Ammon's horn (tissue), 1 donor: ENCODE data around the gene ANKS1A.

Experiments
- DNase-seq: peaks from one replicate; pipeline ENCODE4 v3.0.0-alpha.2; 2016; ENCODE audit warnings: low spot score

The ANKS1A gene

GRCh38 chr6:35055891-35056290 lies 166.8 kb downstream of the ANKS1A start:
- DNase-seq = no peak

GRCh38 chr6:35056952-35057351 lies 167.9 kb downstream of the ANKS1A start:
- no peak for DNase-seq

GRCh38 chr6:35057449-35058357 lies 168.6 kb downstream of the ANKS1A start:
- DNase-seq = peak; percentile 56

GRCh38 chr6:35058358-35058675 lies 169.3 kb downstream of the ANKS1A start:
- DNase-seq = no peak

- DNase-seq = no peak
Observed at GRCh38 chr6:35058865-35059522, 169.9 kb downstream of the ANKS1A start.

- peak; percentile 52 for DNase-seq
Observed at GRCh38 chr6:35059596-35060345, 170.7 kb downstream of the ANKS1A start.

- DNase-seq = no peak
Observed at GRCh38 chr6:35061102-35061615, 172.1 kb downstream of the ANKS1A start.

GRCh38 chr6:35061651-35062410 lies 172.8 kb downstream of the ANKS1A start:
- no peak for DNase-seq

GRCh38 chr6:35062676-35063574 lies 173.9 kb downstream of the ANKS1A start:
- no peak for DNase-seq

GRCh38 chr6:35063701-35064280 lies 174.7 kb downstream of the ANKS1A start:
- no peak for DNase-seq

- DNase-seq = no peak
Observed at GRCh38 chr6:35064290-35064689, 175.2 kb downstream of the ANKS1A start.

GRCh38 chr6:35064757-35065440 lies 175.8 kb downstream of the ANKS1A start:
- no peak for DNase-seq

- DNase-seq = no peak
Observed at GRCh38 chr6:35065441-35065800, 176.4 kb downstream of the ANKS1A start.

- DNase-seq = no peak
Observed at GRCh38 chr6:35065870-35066269, 176.8 kb downstream of the ANKS1A start.

- DNase-seq = no peak
Observed at GRCh38 chr6:35067234-35067633, 178.2 kb downstream of the ANKS1A start.

- DNase-seq = no peak
Observed at GRCh38 chr6:35068206-35068605, 179.2 kb downstream of the ANKS1A start.

GRCh38 chr6:35068644-35069043 lies 179.6 kb downstream of the ANKS1A start:
- DNase-seq = no peak

GRCh38 chr6:35069262-35069661 lies 180.2 kb downstream of the ANKS1A start:
- DNase-seq = no peak

GRCh38 chr6:35070111-35070510 lies 181.1 kb downstream of the ANKS1A start:
- no peak for DNase-seq
